Mucosa of stomach (tissue), 1 donor: ENCODE measurements around the gene USP22.

ENCODE experiments used
- H3K27me3 ChIP-seq: one replicate; pipeline ENCODE4 v1.7.0; 2013; ENCODE audit warnings: mild to moderate bottlenecking, low read length; ENCODE audit not compliant: control insufficient read depth, insufficient read depth
- H3K36me3 ChIP-seq: one replicate; pipeline ENCODE4 v1.7.0; 2013; ENCODE audit warnings: low read length; ENCODE audit not compliant: control insufficient read depth, insufficient read depth
- H3K4me1 ChIP-seq: one replicate; pipeline ENCODE4 v1.7.0; 2013; ENCODE audit warnings: mild to moderate bottlenecking, low read length; ENCODE audit not compliant: control insufficient read depth, insufficient read depth
- H3K4me3 ChIP-seq: one replicate; pipeline ENCODE4 v1.7.0; 2013; ENCODE audit warnings: low read length
- H3K9ac ChIP-seq: one replicate; pipeline ENCODE4 v1.7.0; 2013; ENCODE audit warnings: mild to moderate bottlenecking, low read length, moderate library complexity
- H3K9me3 ChIP-seq: one replicate; pipeline ENCODE4 v1.7.0; 2013; ENCODE audit warnings: mild to moderate bottlenecking, low read length, moderate library complexity; ENCODE audit not compliant: control insufficient read depth
- donor health status: Pancreatic carcinoma.

The USP22 gene

DNA sequence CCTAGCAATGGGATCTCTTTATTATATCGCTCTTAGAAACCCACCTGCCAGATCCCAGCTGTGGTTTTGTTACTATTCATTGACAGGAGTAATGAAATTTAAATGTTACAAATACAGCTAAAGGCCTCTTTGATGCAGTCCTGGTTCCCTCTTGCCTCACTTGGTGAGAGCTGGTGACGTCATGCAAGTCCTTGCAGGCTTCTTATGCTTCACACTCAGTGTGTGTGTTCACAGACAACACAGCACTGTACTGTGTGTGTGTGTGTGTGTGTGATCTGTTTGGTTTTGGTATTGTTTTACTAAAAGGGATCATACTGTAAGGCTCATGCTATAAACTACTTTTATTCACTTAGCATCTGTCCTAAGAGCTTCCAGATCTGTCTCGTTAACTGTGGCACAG, 75.0 kb downstream of the USP22 start:
- no peak overlapping the region for H3K9ac ChIP-seq
- no peaks in the 10 kb centered on the region for H3K9me3 ChIP-seq
- no peaks in the 10 kb centered on the region for H3K4me1 ChIP-seq
- H3K36me3 ChIP-seq, result no peaks in the 10 kb centered on the region
- H3K4me3 ChIP-seq, result no peak overlapping the region
- H3K27me3 ChIP-seq, result peaks cover 5% of the 10 kb centered on the region

GRCh38 chr17:20966870-20967269, 75.9 kb downstream of the USP22 start:
- Histone ChIP-seq H3K4me3 (no peak overlapping the region), H3K9ac (no peak overlapping the region), H3K9me3 (no peaks in the 10 kb centered on the region), H3K4me1 (no peaks in the 10 kb centered on the region), H3K36me3 (no peaks in the 10 kb centered on the region), H3K27me3 (peaks cover 5% of the 10 kb centered on the region)

- Histone ChIP-seq H3K4me3 (no peak overlapping the region), H3K9ac (no peak overlapping the region), H3K36me3 (no peaks in the 10 kb centered on the region), H3K27me3 (peaks cover 5% of the 10 kb centered on the region), H3K9me3 (no peaks in the 10 kb centered on the region), H3K4me1 (no peaks in the 10 kb centered on the region)
Observed at GRCh38 chr17:20965492-20965891, 77.3 kb downstream of the USP22 start.

DNA sequence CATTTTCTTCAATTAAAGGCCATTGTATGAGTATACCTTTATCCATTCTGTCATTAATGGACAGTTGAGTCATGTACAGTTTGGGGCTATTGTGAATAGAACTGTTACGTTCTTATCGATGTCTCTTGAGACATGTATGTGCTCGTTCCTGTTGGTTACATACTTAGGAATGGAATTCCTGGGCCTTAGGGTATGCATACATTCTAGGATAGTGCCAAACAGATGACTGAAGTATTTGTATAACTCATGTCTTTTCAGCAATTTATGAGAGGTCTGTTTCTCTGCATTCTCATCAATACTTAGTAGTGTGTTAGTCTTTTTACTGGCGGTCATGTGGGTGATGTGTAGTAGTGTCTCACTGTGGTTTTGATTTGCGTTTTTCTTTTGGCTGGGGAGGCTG, 81.2 kb downstream of the USP22 start:
- H3K9me3 ChIP-seq, result no peaks in the 10 kb centered on the region
- H3K36me3 ChIP-seq, result no peaks in the 10 kb centered on the region
- H3K27me3 ChIP-seq, result peaks cover 5% of the 10 kb centered on the region
- no peaks in the 10 kb centered on the region for H3K4me1 ChIP-seq
- no peak overlapping the region for H3K9ac ChIP-seq
- H3K4me3 ChIP-seq, result no peak overlapping the region

DNA sequence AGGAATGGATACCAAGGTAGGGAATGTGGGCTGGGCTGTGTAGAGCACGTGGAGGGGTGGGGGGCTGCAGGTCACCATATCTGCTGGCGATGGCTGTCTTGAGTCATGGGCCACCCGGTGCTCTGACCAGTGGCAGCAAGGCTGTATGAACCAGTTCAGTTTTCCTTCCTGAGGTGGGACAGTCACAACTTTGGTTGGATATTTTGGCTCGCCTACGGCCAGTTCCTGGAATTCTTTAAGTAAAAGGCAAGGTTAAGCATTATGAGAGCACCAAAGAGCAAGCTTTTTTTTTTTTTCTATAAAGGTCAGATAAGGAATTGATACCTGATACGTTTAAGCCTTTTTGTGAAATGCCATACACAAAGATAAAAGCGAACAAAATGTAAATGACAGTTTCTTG, 81.9 kb downstream of the USP22 start:
- H3K4me1 ChIP-seq, result peaks cover under 1% of the 10 kb centered on the region
- no peak overlapping the region for H3K4me3 ChIP-seq
- H3K27me3 ChIP-seq, result peaks cover 5% of the 10 kb centered on the region
- H3K9ac ChIP-seq, result no peak overlapping the region
- H3K36me3 ChIP-seq, result no peaks in the 10 kb centered on the region
- H3K9me3 ChIP-seq, result no peaks in the 10 kb centered on the region

GRCh38 chr17:20955427-20956323, 87.1 kb downstream of the USP22 start:
- peaks cover 11% of the 10 kb centered on the region for H3K4me1 ChIP-seq
- no peaks in the 10 kb centered on the region for H3K36me3 ChIP-seq
- no peaks in the 10 kb centered on the region for H3K9me3 ChIP-seq
- H3K9ac ChIP-seq, result no peak overlapping the region
- H3K27me3 ChIP-seq, result no peaks in the 10 kb centered on the region
- H3K4me3 ChIP-seq, result no peak overlapping the region

DNA sequence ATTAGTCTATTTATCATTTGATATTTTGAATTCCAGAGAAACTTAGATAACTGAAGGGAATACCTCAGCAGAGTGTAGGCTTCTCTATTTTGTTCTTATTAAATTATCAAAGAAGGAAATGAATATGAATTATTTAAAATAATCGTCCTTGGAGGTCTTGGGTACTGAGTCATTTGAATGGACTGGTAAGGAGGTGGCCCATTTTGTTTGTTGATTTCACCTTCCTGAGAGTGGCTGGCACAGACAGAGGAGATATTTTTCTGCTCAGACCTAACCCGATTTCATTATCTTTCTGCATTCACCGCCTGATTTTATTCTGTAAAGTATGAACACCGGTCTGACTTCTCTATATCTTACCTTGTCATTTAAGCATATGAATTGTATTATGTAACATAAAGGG, 88.0 kb downstream of the USP22 start:
- Histone ChIP-seq H3K4me3 (no peak overlapping the region), H3K27me3 (no peaks in the 10 kb centered on the region), H3K9ac (no peak overlapping the region), H3K4me1 (peaks cover 11% of the 10 kb centered on the region), H3K9me3 (no peaks in the 10 kb centered on the region), H3K36me3 (no peaks in the 10 kb centered on the region)

- Histone ChIP-seq H3K9me3 (no peaks in the 10 kb centered on the region), H3K4me1 (peaks cover 11% of the 10 kb centered on the region), H3K36me3 (no peaks in the 10 kb centered on the region), H3K27me3 (no peaks in the 10 kb centered on the region), H3K9ac (no peak overlapping the region), H3K4me3 (no peak overlapping the region)
Observed at GRCh38 chr17:20952183-20952582, 90.6 kb downstream of the USP22 start.
